ENCODE results near the gene HSP90AB1. TPM values are rescaled to one million over a fixed set of nuclear protein-coding genes. Genes with fewer than 3 reads are reported as not detected.

HSP90AB1 gene
- polyA plus RNA-seq, 3 donors from 2014 or later, result 185 to 309 (median 280) TPM

GRCh38 chr6:44234101-44235025, 12.5 kb upstream of the HSP90AB1 start:
- H3K36me3 Mint-ChIP-seq, result no peaks in the 10 kb centered on the region
- DNase-seq, result no peak
- peak overlapping the region in 1 of 5 donors; percentile 1 for H3K4me3 Mint-ChIP-seq
- no peak overlapping the region for H3K27ac Mint-ChIP-seq
- no peaks in the 10 kb centered on the region for H3K9me3 Mint-ChIP-seq
- peaks cover 0 to 5% (median 2%) of the 10 kb centered on the region in 3 donors for H3K27me3 Mint-ChIP-seq (ENCODE audit: low read depth in 3 of 3)
- H3K4me1 Mint-ChIP-seq, result peaks cover 15 to 16% of the 10 kb centered on the region in 2 donors

DNA sequence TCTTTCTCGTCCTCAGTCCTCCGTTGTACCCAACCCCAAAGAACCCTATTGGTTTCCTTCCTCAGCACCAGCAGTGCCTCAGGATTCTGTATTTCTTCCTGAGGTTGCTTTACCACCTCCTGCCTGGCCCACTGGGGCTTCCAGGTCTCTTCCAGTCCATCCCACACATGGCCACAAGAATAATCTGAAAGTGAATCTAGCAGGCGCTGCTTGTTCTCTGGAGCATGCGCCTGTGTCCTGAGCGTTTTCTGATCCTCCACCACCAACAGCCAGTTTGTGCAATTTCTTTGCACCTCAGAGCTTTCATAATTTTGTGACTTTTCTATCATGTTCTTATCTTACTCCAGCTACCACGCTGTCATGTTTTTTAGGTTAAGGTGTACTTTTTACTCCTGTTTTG, 11.6 kb upstream of the HSP90AB1 start:
- no peak for DNase-seq
- H3K36me3 Mint-ChIP-seq, result no peaks in the 10 kb centered on the region
- peaks cover 0 to 5% (median 2%) of the 10 kb centered on the region in 3 donors for H3K27me3 Mint-ChIP-seq (ENCODE audit: low read depth in 3 of 3)
- no peaks in the 10 kb centered on the region for H3K9me3 Mint-ChIP-seq
- H3K27ac Mint-ChIP-seq, result peak overlapping the region in 3 of 6 donors; percentile 46 to 69 (median 59)
- peaks cover 16% of the 10 kb centered on the region in 2 donors for H3K4me1 Mint-ChIP-seq
- H3K4me3 Mint-ChIP-seq, result peak overlapping the region in 1 of 5 donors; percentile 1

- Mint-ChIP-seq H3K9me3 (no peaks in the 10 kb centered on the region), H3K4me1 (peaks cover 16% of the 10 kb centered on the region in 2 donors), H3K27me3 (ENCODE audit: low read depth in 3 of 3) (peaks cover 0 to 5% (median 2%) of the 10 kb centered on the region in 3 donors), H3K27ac (peak overlapping the region in 1 of 6 donors; percentile 67), H3K4me3 (peak overlapping the region in 1 of 5 donors; percentile 27), H3K36me3 (no peaks in the 10 kb centered on the region)
- DNase-seq, result no peak
Measured at GRCh38 chr6:44235891-44236516, 10.9 kb upstream of the HSP90AB1 start.

- H3K4me1 Mint-ChIP-seq, result peaks cover 16% of the 10 kb centered on the region in 2 donors
- peak overlapping the region; percentile 85 to 93 (median 89) for H3K4me3 Mint-ChIP-seq
- H3K36me3 Mint-ChIP-seq, result no peaks in the 10 kb centered on the region
- DNase-seq, result peak; percentile 59 to 67 (median 60)
- peak overlapping the region; percentile 77 to 96 (median 90) for H3K27ac Mint-ChIP-seq
- H3K9me3 Mint-ChIP-seq, result no peaks in the 10 kb centered on the region
- H3K27me3 Mint-ChIP-seq (ENCODE audit: low read depth in 3 of 3), result peaks cover 0 to 4% (median 2%) of the 10 kb centered on the region in 3 donors
Measured at GRCh38 chr6:44237021-44237812, 9.7 kb upstream of the HSP90AB1 start.

GRCh38 chr6:44237813-44238433, 9.0 kb upstream of the HSP90AB1 start:
- H3K36me3 Mint-ChIP-seq, result no peaks in the 10 kb centered on the region
- H3K27ac Mint-ChIP-seq, result peak overlapping the region; percentile 77 to 96 (median 90)
- H3K9me3 Mint-ChIP-seq, result no peaks in the 10 kb centered on the region
- peak; percentile 78 to 81 (median 79) for DNase-seq
- H3K27me3 Mint-ChIP-seq (ENCODE audit: low read depth in 3 of 3), result peaks cover 0 to 3% (median 2%) of the 10 kb centered on the region in 3 donors
- peaks cover 16% of the 10 kb centered on the region in 2 donors for H3K4me1 Mint-ChIP-seq
- peak overlapping the region; percentile 85 to 93 (median 89) for H3K4me3 Mint-ChIP-seq

GRCh38 chr6:44238687-44239350, 8.1 kb upstream of the HSP90AB1 start:
- peaks cover 0 to 2% (median 2%) of the 10 kb centered on the region in 3 donors for H3K27me3 Mint-ChIP-seq (ENCODE audit: low read depth in 3 of 3)
- H3K4me3 Mint-ChIP-seq, result peak overlapping the region; percentile 85 to 93 (median 89)
- no peak for DNase-seq
- H3K27ac Mint-ChIP-seq, result peak overlapping the region in 5 of 6 donors; percentile 68 to 93 (median 77)
- no peaks in the 10 kb centered on the region for H3K9me3 Mint-ChIP-seq
- peaks cover 16% of the 10 kb centered on the region in 2 donors for H3K4me1 Mint-ChIP-seq
- no peaks in the 10 kb centered on the region for H3K36me3 Mint-ChIP-seq

GRCh38 chr6:44243345-44243744, 3.6 kb upstream of the HSP90AB1 start:
- Mint-ChIP-seq H3K9me3 (no peaks in the 10 kb centered on the region), H3K27ac (no peak overlapping the region), H3K4me3 (no peak overlapping the region), H3K27me3 (ENCODE audit: low read depth in 3 of 3) (peaks cover 18 to 25% (median 22%) of the 10 kb centered on the region in 3 donors), H3K36me3 (no peaks in the 10 kb centered on the region), H3K4me1 (peaks cover 17 to 23% of the 10 kb centered on the region in 2 donors)
- DNase-seq, result no peak

DNA sequence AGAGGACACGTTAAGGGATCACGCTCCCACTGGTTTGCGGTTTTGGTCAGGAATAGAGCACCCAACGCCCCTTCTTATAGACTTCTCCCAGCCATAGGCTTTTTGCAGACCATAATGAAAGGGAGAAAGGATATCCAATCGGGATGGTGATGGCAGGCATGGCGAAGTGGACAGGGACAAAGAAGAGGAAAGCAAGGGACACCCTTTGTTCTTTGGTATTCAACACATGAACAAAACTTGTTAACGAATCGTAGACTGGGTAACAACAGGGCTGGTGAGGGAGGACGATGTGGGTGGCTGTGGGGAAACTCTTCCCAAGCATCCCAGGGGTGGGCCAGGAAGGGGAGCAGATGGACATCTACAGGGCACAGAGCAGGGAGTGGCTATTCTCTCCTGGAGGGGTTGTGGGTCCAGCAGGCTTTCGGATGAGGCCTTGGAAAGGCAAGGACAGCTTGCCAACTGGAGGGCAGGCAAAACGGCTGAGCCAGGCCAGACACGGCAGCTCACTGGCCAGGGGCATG, 1.4 kb upstream of the HSP90AB1 start:
- H3K27me3 Mint-ChIP-seq (ENCODE audit: low read depth in 3 of 3), result peaks cover 18 to 31% (median 26%) of the 10 kb centered on the region in 3 donors
- peak overlapping the region; percentile 86 to 97 (median 90) for H3K27ac Mint-ChIP-seq
- no peak for DNase-seq
- no peaks in the 10 kb centered on the region for H3K9me3 Mint-ChIP-seq
- H3K36me3 Mint-ChIP-seq, result peaks cover 5 to 16% (median 5%) of the 10 kb centered on the region in 3 donors
- peak overlapping the region; percentile 93 to 100 (median 98) for H3K4me3 Mint-ChIP-seq
- peaks cover 34 to 36% of the 10 kb centered on the region in 2 donors for H3K4me1 Mint-ChIP-seq

DNA sequence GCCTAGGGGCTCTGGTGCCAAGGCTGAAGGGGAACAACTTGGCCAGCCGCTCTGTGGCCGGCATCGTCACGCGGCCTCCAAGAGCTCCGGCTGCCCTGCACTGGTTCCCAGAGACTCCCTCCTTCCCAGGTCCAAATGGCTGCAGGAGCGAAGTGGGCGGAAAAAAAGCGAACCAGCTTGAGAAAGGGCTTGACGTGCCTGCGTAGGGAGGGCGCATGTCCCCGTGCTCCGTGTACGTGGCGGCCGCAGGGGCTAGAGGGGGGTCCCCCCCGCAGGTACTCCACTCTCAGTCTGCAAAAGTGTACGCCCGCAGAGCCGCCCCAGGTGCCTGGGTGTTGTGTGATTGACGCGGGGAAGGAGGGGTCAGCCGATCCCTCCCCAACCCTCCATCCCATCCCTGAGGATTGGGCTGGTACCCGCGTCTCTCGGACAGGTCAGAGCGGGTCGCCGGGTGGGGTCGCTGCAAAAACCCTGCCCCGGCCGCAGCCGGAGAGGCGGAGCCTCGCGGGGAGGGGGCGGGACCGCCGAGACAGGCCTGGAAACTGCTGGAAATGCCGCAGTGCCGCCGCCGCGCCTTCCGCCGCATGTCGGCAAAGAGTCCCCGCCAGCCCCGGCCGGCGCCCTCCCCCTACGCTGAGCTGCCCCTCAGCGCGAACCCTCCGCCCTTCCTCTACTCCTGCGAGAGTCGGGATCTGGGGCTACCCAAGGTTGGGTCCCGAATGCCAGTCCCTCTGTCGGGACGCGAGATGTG, 814 bp upstream of the HSP90AB1 start:
- Mint-ChIP-seq H3K36me3 (peaks cover 5 to 18% (median 9%) of the 10 kb centered on the region in 3 donors), H3K27me3 (ENCODE audit: low read depth in 3 of 3) (peaks cover 18 to 31% (median 26%) of the 10 kb centered on the region in 3 donors), H3K4me3 (peak overlapping the region; percentile 93 to 100 (median 98)), H3K27ac (peak overlapping the region; percentile 95 to 97 (median 96)), H3K4me1 (peaks cover 34 to 36% of the 10 kb centered on the region in 2 donors), H3K9me3 (no peaks in the 10 kb centered on the region)
- DNase-seq, result peak; percentile 78 to 81 (median 79)

GRCh38 chr6:44247338-44248302, 719 bp downstream of the HSP90AB1 start:
- H3K27ac Mint-ChIP-seq, result peak overlapping the region; percentile 95 to 97 (median 96)
- peaks cover 36 to 46% of the 10 kb centered on the region in 2 donors for H3K4me1 Mint-ChIP-seq
- H3K27me3 Mint-ChIP-seq (ENCODE audit: low read depth in 3 of 3), result peaks cover 18 to 31% (median 26%) of the 10 kb centered on the region in 3 donors
- H3K36me3 Mint-ChIP-seq, result peaks cover 13 to 32% (median 20%) of the 10 kb centered on the region in 3 donors
- peak overlapping the region; percentile 93 to 100 (median 98) for H3K4me3 Mint-ChIP-seq
- peak; percentile 92 to 94 (median 94) for DNase-seq
- no peaks in the 10 kb centered on the region for H3K9me3 Mint-ChIP-seq

DNA sequence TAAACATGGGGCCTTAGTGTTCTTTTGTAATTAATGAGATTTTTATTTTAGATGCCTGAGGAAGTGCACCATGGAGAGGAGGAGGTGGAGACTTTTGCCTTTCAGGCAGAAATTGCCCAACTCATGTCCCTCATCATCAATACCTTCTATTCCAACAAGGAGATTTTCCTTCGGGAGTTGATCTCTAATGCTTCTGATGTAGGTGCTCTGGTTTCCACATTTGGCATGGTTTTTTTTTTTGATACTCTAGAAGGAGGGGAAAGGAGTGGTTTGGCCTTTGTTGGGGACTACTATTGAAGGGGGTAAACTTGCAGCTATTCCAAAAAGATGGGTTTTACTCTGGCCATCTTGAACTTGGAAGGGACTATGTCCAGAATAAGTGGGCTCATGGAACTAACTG, 1.7 kb downstream of the HSP90AB1 start:
- H3K27ac Mint-ChIP-seq, result peak overlapping the region; percentile 67 to 97 (median 96)
- H3K27me3 Mint-ChIP-seq (ENCODE audit: low read depth in 3 of 3), result peaks cover 20 to 33% (median 31%) of the 10 kb centered on the region in 3 donors
- peaks cover 39 to 52% of the 10 kb centered on the region in 2 donors for H3K4me1 Mint-ChIP-seq
- H3K9me3 Mint-ChIP-seq, result no peaks in the 10 kb centered on the region
- peak overlapping the region; percentile 93 to 100 (median 98) for H3K4me3 Mint-ChIP-seq
- H3K36me3 Mint-ChIP-seq, result peaks cover 22 to 41% (median 25%) of the 10 kb centered on the region in 3 donors
- no peak for DNase-seq
